Upper lobe of right lung (tissue), 1 donor: Measurements from ENCODE around the gene RAB2B. TPM values are rescaled to one million over a fixed set of nuclear protein-coding genes. Genes with fewer than 3 reads are reported as not detected.

ENCODE experiments used
- ATAC-seq: fragments of 200-7000 bp; cut with Tn5 transposase; one replicate; pipeline ENCODE4 v1.9.1; 2020; ENCODE audit warnings: mild to moderate bottlenecking, moderate library complexity
- DNase-seq: peaks from one replicate; pipeline ENCODE4 v3.0.0-alpha.2; 2020
- H3K27ac ChIP-seq: fragments of 200-600 bp; one replicate; pipeline ENCODE4 v1.8.0; 2022
- H3K27me3 ChIP-seq: fragments of 200-600 bp; one replicate; pipeline ENCODE4 v1.8.0; 2022; ENCODE audit warnings: mild to moderate bottlenecking
- H3K36me3 ChIP-seq: fragments of 200-600 bp; one replicate; pipeline ENCODE4 v1.8.0; 2022
- H3K4me1 ChIP-seq: fragments of 200-600 bp; one replicate; pipeline ENCODE4 v1.8.0; 2022
- H3K4me3 ChIP-seq: fragments of 200-600 bp; one replicate; pipeline ENCODE4 v1.8.0; 2022; ENCODE audit warnings: mild to moderate bottlenecking
- H3K9me3 ChIP-seq: fragments of 200-600 bp; one replicate; pipeline ENCODE4 v1.8.0; 2022
- intact Hi-C: fragments of 100-400 bp; cut with DNase I; formaldehyde crosslinking; loops from one replicate; pipeline ENCODE4 v1.11.0; 2022
- total RNA-seq: library from RNA; stranded (reverse); fragmentation: NEBNext Ultra II Directional; extraction: Animal tissue kit (Norgen Biotek cat#: 25700); gene quantifications from one replicate; pipeline ENCODE4 v1.2.1, GENCODE V29; 2021
- TF ChIP-seq, protein P1 (sequence below): fragments of 200-600 bp; IDR thresholded peaks from one replicate; pipeline ENCODE4 v1.8.0; 2022; ENCODE audit warnings: antibody characterized with exemption
- donor health status: DM: no; HTN: yes; CAD: no; lungs with severe emphysema.

RAB2B gene
- total RNA-seq, 1 donor from 2014 or later = 36.9 TPM

DNA sequence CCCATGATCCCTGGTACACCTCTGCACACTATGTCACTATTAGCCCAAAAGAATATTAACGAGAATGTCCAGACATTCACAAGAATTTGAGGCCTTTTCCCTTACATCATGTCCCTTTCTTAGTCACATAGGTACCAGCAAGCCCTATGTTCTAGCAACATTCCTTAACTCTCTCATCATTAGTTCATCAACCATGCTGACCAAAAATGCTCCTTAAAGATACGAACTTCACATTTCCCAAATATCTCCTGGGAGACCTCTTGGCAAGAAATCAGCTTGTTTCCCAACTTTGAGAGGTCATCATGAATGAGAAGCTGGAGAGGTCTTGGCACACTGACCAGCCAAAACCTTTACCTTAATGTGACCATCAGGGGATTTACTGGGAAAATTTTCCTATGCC lies 44.7 kb upstream of the RAB2B start:
- Histone ChIP-seq H3K4me1 (no peaks in the 10 kb centered on the region), H3K27me3 (no peaks in the 10 kb centered on the region), H3K36me3 (no peaks in the 10 kb centered on the region), H3K4me3 (no peak overlapping the region), H3K27ac (no peak overlapping the region), H3K9me3 (no peaks in the 10 kb centered on the region)
- intact Hi-C loops = no loop called here
- DNase-seq = no peak
- TF ChIP-seq, protein P1, sequence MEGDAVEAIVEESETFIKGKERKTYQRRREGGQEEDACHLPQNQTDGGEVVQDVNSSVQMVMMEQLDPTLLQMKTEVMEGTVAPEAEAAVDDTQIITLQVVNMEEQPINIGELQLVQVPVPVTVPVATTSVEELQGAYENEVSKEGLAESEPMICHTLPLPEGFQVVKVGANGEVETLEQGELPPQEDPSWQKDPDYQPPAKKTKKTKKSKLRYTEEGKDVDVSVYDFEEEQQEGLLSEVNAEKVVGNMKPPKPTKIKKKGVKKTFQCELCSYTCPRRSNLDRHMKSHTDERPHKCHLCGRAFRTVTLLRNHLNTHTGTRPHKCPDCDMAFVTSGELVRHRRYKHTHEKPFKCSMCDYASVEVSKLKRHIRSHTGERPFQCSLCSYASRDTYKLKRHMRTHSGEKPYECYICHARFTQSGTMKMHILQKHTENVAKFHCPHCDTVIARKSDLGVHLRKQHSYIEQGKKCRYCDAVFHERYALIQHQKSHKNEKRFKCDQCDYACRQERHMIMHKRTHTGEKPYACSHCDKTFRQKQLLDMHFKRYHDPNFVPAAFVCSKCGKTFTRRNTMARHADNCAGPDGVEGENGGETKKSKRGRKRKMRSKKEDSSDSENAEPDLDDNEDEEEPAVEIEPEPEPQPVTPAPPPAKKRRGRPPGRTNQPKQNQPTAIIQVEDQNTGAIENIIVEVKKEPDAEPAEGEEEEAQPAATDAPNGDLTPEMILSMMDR = no peak
- ATAC-seq = no peak

DNA sequence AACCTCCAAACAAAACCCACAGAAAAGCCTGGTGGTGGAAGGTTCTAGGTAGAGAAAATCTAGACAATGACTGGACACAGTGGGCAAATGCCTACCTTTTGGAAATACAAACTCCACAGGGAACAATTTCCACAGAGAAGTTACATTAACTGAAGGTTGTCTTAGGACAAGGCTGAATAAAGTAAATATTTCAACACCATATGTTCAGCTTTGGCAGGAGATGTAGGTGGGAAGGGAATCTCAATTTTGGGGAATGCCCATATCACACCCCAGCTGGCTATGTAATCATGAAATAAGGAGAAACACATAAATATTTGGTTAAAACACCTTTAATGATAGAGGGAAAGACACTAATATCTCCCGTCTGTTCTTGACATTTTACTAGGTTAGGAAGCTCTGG lies 44.0 kb upstream of the RAB2B start:
- no peak for DNase-seq
- Histone ChIP-seq H3K4me1 (no peaks in the 10 kb centered on the region), H3K4me3 (no peak overlapping the region), H3K36me3 (no peaks in the 10 kb centered on the region), H3K27ac (no peak overlapping the region), H3K27me3 (no peaks in the 10 kb centered on the region), H3K9me3 (no peaks in the 10 kb centered on the region)
- intact Hi-C loops = no loop called here
- TF ChIP-seq, protein P1 = no peak
- ATAC-seq = no peak

DNA sequence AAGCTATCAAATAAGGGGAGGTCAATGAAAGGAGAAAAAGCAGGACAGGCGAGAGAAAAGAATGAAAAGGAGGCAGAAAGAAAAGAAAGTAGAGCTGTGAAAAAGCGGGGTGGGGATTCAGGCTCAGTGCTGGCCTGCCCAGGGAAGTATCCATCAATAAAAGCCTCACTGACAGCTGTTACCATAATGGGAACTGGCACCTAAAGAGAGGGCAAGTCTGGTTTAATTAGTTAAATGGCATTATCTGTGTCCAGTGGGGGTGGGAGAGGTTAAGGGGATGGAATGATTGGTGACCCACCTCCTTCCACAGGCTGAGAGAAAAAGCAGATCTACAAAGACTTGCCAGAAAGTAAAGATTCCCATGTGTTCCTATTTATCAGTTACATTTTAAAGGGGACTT lies 42.0 kb upstream of the RAB2B start:
- ATAC-seq (no peak), DNase-seq (no peak)
- Histone ChIP-seq H3K9me3 (no peaks in the 10 kb centered on the region), H3K36me3 (no peaks in the 10 kb centered on the region), H3K27ac (no peak overlapping the region), H3K4me1 (no peaks in the 10 kb centered on the region), H3K27me3 (no peaks in the 10 kb centered on the region), H3K4me3 (no peak overlapping the region)
- TF ChIP-seq, protein P1 = no peak
- intact Hi-C loops = no loop called here

DNA sequence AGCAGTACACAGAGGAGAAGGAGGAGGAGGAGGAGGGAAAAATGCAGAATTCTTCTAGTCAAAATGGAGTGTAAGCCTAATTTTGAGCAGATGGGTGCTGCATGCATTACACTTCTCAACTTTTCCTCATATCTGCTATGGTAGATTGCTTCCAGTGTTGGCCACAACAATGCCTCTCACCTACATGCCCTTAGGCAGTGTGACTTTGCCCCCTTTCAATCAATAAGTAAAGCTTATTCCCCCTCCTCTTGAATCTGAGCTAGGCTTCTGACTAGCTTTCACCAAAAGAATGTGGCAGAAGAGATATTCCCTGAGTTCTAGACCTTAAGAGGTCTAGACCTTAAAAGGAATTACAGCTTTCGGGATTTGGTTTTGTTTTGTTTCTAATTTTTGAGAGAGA lies 37.6 kb upstream of the RAB2B start:
- no peaks in the 10 kb centered on the region for H3K36me3 ChIP-seq
- intact Hi-C loops = no loop called here
- DNase-seq = no peak
- TF ChIP-seq, protein P1 = no peak
- no peaks in the 10 kb centered on the region for H3K9me3 ChIP-seq
- H3K4me1 ChIP-seq = peaks cover 16% of the 10 kb centered on the region
- H3K27ac ChIP-seq = no peak overlapping the region
- no peak for ATAC-seq
- H3K4me3 ChIP-seq = no peak overlapping the region
- H3K27me3 ChIP-seq = no peaks in the 10 kb centered on the region

DNA sequence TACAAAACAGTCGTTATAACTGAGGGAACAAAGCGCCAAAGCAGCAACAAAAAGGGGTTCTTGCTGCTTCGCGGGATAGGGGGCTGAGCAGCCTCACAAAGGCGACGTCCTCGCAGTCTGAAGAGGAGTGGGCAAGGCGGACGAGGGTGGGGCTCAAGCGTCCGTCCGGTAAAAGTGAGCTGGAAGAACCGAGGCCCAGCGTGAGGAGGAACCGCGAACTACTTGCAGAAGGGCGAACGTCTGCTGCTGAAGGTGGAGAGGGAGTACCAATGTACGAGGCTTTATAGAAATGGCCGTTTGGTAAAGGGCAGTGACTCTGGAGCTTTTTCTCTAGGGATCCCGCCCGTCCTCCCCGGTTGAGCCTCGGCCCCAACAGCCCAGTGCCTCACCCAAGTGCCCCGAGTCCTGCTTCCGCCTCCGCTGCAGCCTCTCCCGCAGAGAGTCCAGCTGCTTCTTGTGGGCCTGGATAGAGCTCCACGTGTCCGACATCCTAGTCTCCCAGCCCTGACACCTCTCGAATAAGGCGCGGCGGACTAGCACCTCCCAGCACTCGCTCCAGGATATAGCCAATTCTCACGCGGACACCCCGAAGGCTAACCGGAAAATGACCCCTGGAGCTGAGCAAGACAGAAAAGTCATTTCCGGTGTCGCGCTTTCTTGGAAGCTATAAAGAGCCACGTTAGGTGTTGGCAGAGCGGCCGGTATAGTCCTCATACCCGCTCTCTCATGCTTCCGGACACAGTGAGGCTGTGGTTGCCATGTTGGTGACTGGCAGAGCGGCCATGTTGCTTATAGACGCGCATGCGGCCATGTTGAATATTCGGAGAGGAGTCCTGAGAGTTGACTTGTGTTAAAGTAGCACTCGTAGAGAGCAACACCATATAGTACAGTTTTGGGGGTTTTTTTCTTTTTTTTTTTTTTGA lies 34.2 kb upstream of the RAB2B start, which contains the start of gene METTL3:
METTL3 (minus strand) TSS at position 606 of the 923 bp plus-strand sequence; CDS start at position 489, 117 bp downstream.
- H3K27ac ChIP-seq = peak within 1 kb of the TSS; percentile 91
- intact Hi-C loops = no loop called here
- peaks cover 10% of the 10 kb centered on the region for H3K36me3 ChIP-seq
- H3K4me1 ChIP-seq = peaks cover 22% of the 10 kb centered on the region
- peak within 1 kb of the TSS; percentile 97 for H3K4me3 ChIP-seq
- no peaks in the 10 kb centered on the region for H3K9me3 ChIP-seq
- TF ChIP-seq, protein P1 = no peak
- ATAC-seq (peak; percentile 99), DNase-seq (peak; percentile 97)
- no peaks in the 10 kb centered on the region for H3K27me3 ChIP-seq
